ENCODE data around the gene AIP.
"Not testable (repeated sequence)": the region's sequence is repeated elsewhere in the genome, so short reads cannot be mapped to it uniquely, and the experiment has no call there.

GRCh38 chr11:67465530-67465929, 17.3 kb upstream of the AIP start:
- TF ChIP-seq CTCF, EP300 (IDR thresholded peaks at IDR 0.05): not testable (repeated sequence)

All from ovary (tissue), 3 donors.